Liver (tissue), 9 donors: ENCODE data around the gene CLCN5. TPM values are rescaled to one million over a fixed set of nuclear protein-coding genes. Genes with fewer than 3 reads are reported as not detected.
A peak's percentile ranks its signal among the peaks of the same experiment; 100 is the strongest.

Source experiments
- DNase-seq: peaks from one replicate; pipeline ENCODE4 v3.0.0-alpha.2; 2017; ENCODE audit warnings: low spot score
- H3K27ac ChIP-seq, 2 donors: one replicate each; pipeline ENCODE4 v1.7.0; 2013; ENCODE audit warnings: inconsistent platforms in 2 of 2, low read length in 2 of 2, control low read depth in 1 of 2, low read depth in 1 of 2, mild to moderate bottlenecking in 1 of 2
- H3K27me3 ChIP-seq, 4 donors: one replicate each; pipeline versions ENCODE4 v1.6.1 to v1.7.0; 2013; ENCODE audit warnings: low read length in 3 of 4, inconsistent platforms in 1 of 4, mild to moderate bottlenecking in 1 of 4, moderate library complexity in 1 of 4; ENCODE audit not compliant: control insufficient read depth in 4 of 4, insufficient read depth in 4 of 4
- H3K36me3 ChIP-seq, 4 donors: one replicate each; pipeline versions ENCODE4 v1.6.1 to v1.7.0; 2013; ENCODE audit warnings: low read length in 3 of 4, mild to moderate bottlenecking in 3 of 4, low read depth in 1 of 4, moderate library complexity in 1 of 4; ENCODE audit not compliant: control insufficient read depth in 4 of 4, insufficient read depth in 3 of 4
- H3K4me1 ChIP-seq, 4 donors: one replicate each; pipeline versions ENCODE4 v1.6.1 to v1.7.0; 2013; ENCODE audit warnings: low read length in 3 of 4, mild to moderate bottlenecking in 3 of 4, moderate library complexity in 1 of 4; ENCODE audit not compliant: control insufficient read depth in 4 of 4, insufficient read depth in 4 of 4
- H3K4me3 ChIP-seq, 3 donors: one replicate each; pipeline versions ENCODE4 v1.6.1 to v1.7.0; 2013; ENCODE audit warnings: low read length in 3 of 3, control low read depth in 1 of 3, low read depth in 1 of 3, mild to moderate bottlenecking in 1 of 3
- H3K9ac ChIP-seq, 2 donors: one replicate each; pipeline ENCODE4 v1.7.0; 2013; ENCODE audit warnings: low read length in 2 of 2, mild to moderate bottlenecking in 2 of 2, moderate library complexity in 2 of 2, control low read depth in 1 of 2, low read depth in 1 of 2
- H3K9me3 ChIP-seq, 4 donors: one replicate each; pipeline versions ENCODE4 v1.6.1 to v1.7.0; 2013; ENCODE audit warnings: low read length in 3 of 4; ENCODE audit not compliant: control insufficient read depth in 4 of 4
- EGR1 ChIP-seq, 2 donors: IDR thresholded peaks; 2 replicates each; pipeline ENCODE4 v1.6.1; 2016 to 2018; ENCODE audit warnings: antibody characterized with exemption in 2 of 2, low read depth in 2 of 2
- FOXA1 ChIP-seq: IDR thresholded peaks from 2 replicates; pipeline ENCODE4 v1.6.1; 2016; ENCODE audit warnings: antibody characterized with exemption
- FOXA2 ChIP-seq: IDR thresholded peaks from 2 replicates; pipeline ENCODE4 v1.6.1; 2016; ENCODE audit warnings: antibody characterized with exemption
- GABPA ChIP-seq, 2 donors: IDR thresholded peaks in 1 of 2; conservative IDR thresholded peaks in 1 of 2; 2 replicates each; pipeline ENCODE4 v1.6.1; 2016; ENCODE audit warnings: antibody characterized with exemption in 2 of 2, mild to moderate bottlenecking in 1 of 2, moderate library complexity in 1 of 2
- HNF4A ChIP-seq, 2 donors: conservative IDR thresholded peaks; 2 replicates each; pipeline ENCODE4 v1.6.1; 2016; ENCODE audit warnings: antibody characterized with exemption in 2 of 2, mild to moderate bottlenecking in 2 of 2
- HNF4G ChIP-seq: IDR thresholded peaks from 2 replicates; pipeline ENCODE4 v1.6.1; 2016; ENCODE audit warnings: antibody characterized with exemption
- JUND ChIP-seq, 2 donors: IDR thresholded peaks; 2 replicates each; pipeline ENCODE4 v1.6.1; 2016; ENCODE audit warnings: antibody characterized with exemption in 2 of 2
- NR2F2 ChIP-seq: IDR thresholded peaks from 2 replicates; pipeline ENCODE4 v1.6.1; 2016; ENCODE audit warnings: antibody characterized with exemption
- RAD21 ChIP-seq, 2 donors: IDR thresholded peaks; 2 replicates each; pipeline ENCODE4 v1.6.1; 2016; ENCODE audit warnings: antibody characterized with exemption in 2 of 2, mild to moderate bottlenecking in 2 of 2
- RXRA ChIP-seq, 2 donors: IDR thresholded peaks; 2 replicates each; pipeline ENCODE4 v1.6.1; 2017 to 2018; ENCODE audit warnings: antibody characterized with exemption in 2 of 2, mild to moderate bottlenecking in 1 of 2
- SP1 ChIP-seq: IDR thresholded peaks from 2 replicates; pipeline ENCODE4 v1.6.1; 2018; ENCODE audit warnings: antibody characterized with exemption, mild to moderate bottlenecking
- TAF1 ChIP-seq: conservative IDR thresholded peaks from 2 replicates; pipeline ENCODE4 v1.6.1; 2016; ENCODE audit warnings: antibody characterized with exemption, mild to moderate bottlenecking
- YY1 ChIP-seq: IDR thresholded peaks from 2 replicates; pipeline ENCODE4 v1.6.1; 2016; ENCODE audit warnings: antibody characterized with exemption, mild to moderate bottlenecking
- WGBS: extraction: QIAGEN DNeasy Blood & Tissue Kit; methylation state at CpG from one replicate; pipeline ENCODE4 v1.1.7; 2013; 5-methylcytosine and 5-hydroxymethylcytosine counted together
- polyA plus RNA-seq, 2 donors: library from polyadenylated mRNA; stranded (reverse) in 1 of 2; unstranded in 1 of 2; fragments of 200-250 nt in 1 of 2; fragments of >200 nt in 1 of 2; fragmentation: Nextera tagmentation in 1 of 2; extraction: Ambion mirVana in 1 of 2; gene quantifications; one replicate each; pipeline versions ENCODE4 v1.2.1 to v1.2.3, GENCODE V29; 2013 to 2015
- total RNA-seq, 2 donors: library from RNA; depleted of rRNA; stranded (reverse); fragments of >200 nt; gene quantifications; one replicate each; pipeline ENCODE4 v1.2.3, GENCODE V29; 2014
- TF ChIP-seq, protein P1 (sequence below): IDR thresholded peaks from 2 replicates; pipeline ENCODE4 v1.6.1; 2016; ENCODE audit warnings: antibody characterized with exemption
- TF ChIP-seq, protein P2 (sequence below): IDR thresholded peaks from 2 replicates; pipeline ENCODE4 v1.6.1; 2016; ENCODE audit warnings: antibody characterized with exemption
- TF ChIP-seq, protein P3 (sequence below): IDR thresholded peaks from 2 replicates; pipeline ENCODE4 v1.6.1; 2016; ENCODE audit warnings: antibody characterized with exemption
- TF ChIP-seq, protein P4 (sequence below): fragments of 150-350 bp; IDR thresholded peaks from 2 replicates; pipeline ENCODE4 v1.5.1; 2017; ENCODE audit warnings: improper control_type of control experiment, low read depth, low read length; ENCODE audit not compliant: missing input control
- TF ChIP-seq, protein P5 (sequence below): IDR thresholded peaks from 2 replicates; pipeline ENCODE4 v1.6.1; 2016; ENCODE audit warnings: antibody characterized with exemption, mild to moderate bottlenecking
- donor health status: healthy.
- donor health status: healthy.
- donor health status: healthy.
- donor health status: healthy.
- donor health status: healthy.

The CLCN5 gene
- total and polyA plus RNA-seq, 4 donors: 5.6 to 56.1 (median 14.6) TPM

DNA sequence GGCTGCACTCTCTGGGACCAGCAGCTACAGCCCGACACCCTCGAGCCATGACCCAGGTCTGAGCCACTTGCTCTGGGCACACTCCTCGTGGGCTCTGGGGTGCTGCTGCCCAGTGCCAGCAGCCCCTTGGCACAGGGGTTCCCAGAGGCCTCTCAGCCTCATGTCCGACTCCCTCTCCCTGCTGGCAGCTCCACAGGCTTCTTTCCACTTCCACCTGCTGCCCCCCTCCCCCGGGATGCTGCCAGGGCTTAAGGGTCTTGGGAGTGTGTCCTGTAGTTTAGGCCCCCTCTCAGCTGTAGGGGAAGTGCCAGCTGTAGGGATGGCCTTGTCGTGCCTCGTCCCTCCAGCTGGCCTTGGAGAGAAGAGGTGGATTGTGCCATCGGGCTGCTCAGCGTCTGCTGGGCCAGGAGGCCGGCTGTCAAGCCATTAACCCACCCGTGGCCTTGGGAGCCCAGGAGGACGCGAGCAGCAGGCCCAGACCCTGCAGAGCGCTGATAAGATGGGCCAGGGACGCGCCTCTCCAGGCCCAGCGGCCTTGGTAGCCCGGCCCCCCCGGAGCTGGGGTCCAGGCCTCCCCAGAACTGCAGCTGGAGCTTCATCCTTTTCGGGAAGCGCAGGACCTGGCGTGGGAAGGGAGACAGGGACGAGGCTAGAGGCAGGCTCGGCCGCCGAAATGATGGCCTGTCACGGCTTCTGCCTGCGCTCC lies 44.1 kb upstream of the CLCN5 start:
- Histone ChIP-seq H3K4me1 (peaks cover 3 to 15% (median 7%) of the 10 kb centered on the region in 4 donors), H3K9me3 (no peaks in the 10 kb centered on the region), H3K9ac (no peak overlapping the region), H3K4me3 (peak overlapping the region in 2 of 3 donors; percentile 53 to 77), H3K27me3 (no peaks in the 10 kb centered on the region), H3K36me3 (no peaks in the 10 kb centered on the region), H3K27ac (peak overlapping the region; percentile 48 to 66)
- WGBS: 45% methylated on average over 28 of the region's 28 CpGs
- DNase-seq: peak; percentile 37
- TF ChIP-seq, protein P1, sequence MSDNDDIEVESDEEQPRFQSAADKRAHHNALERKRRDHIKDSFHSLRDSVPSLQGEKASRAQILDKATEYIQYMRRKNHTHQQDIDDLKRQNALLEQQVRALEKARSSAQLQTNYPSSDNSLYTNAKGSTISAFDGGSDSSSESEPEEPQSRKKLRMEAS: no peak
- TF ChIP-seq HNF4G (no peak), EGR1 (IDR thresholded peaks at IDR 0.05; ENCODE audit: low read depth in 2 of 2) (no peak), JUND (IDR thresholded peaks at IDR 0.05) (no peak), YY1 (no peak), SP1 (no peak)

DNA sequence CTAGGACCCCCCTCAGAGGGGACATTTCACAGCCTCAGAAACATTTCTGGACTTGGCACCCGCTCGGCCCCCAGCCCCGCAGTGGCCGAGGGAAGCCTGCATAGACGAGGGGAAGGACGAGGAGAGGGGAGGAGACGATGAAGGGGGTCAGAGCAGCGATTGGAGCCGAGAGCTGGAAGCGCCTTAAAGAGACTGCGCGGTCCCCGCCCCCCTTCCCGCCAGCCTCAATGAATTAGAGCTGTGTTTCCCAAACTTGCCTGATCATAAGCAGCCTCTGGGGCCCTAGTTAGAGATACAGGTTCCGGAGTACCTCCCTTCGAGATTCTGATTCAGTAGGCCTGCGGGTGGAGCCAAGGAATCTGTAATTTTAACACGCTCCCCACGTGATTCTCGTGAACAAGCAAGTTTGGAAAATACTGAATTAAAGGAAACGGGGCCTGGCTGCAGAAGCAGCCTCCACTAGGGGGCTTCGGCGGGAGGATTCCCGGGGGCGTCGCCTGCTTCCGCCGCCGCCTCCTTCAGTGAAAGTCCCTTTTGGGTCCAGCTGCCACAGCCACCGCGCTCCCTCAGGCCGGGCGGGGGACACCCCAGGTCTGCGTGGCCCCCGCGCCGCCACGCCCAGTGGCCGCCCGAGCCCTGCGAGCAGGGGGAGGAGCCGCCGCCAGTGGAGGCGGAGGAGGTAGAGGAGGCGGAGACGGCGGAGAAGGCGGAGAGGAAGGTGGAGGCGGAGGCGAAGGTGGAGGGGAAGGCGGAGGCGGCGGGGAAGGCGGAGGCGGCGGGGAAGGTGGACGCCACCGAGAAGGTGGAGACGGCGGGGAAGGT lies 43.4 kb upstream of the CLCN5 start, which contains the start of gene USP27X:
TSS of gene USP27X (plus strand) at position 651 of the 822 bp plus-strand sequence. CDS start 824 bp downstream, outside the sequence.
- peak; percentile 76 for DNase-seq
- TF ChIP-seq FOXA2 (no peak), EGR1 (IDR thresholded peaks at IDR 0.05; ENCODE audit: low read depth in 2 of 2) (no peak), RXRA (IDR thresholded peaks at IDR 0.05) (peak in 1 of 2 donors; percentile 7), NR2F2 (no peak), FOXA1 (no peak), JUND (IDR thresholded peaks at IDR 0.05) (no peak), HNF4A (conservative IDR thresholded peaks at IDR 0.05) (no peak), TAF1 (no peak), GABPA (IDR thresholded peaks at IDR 0.05 in 1 of 2, conservative IDR thresholded peaks at IDR 0.05 in 1 of 2) (no peak), SP1 (peak; percentile 27), HNF4G (no peak), YY1 (no peak), RAD21 (IDR thresholded peaks at IDR 0.05) (peak; percentile 6 to 12)
- TF ChIP-seq, protein P2, sequence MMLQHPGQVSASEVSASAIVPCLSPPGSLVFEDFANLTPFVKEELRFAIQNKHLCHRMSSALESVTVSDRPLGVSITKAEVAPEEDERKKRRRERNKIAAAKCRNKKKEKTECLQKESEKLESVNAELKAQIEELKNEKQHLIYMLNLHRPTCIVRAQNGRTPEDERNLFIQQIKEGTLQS: no peak
- TF ChIP-seq, protein P1: no peak
- TF ChIP-seq, protein P3, sequence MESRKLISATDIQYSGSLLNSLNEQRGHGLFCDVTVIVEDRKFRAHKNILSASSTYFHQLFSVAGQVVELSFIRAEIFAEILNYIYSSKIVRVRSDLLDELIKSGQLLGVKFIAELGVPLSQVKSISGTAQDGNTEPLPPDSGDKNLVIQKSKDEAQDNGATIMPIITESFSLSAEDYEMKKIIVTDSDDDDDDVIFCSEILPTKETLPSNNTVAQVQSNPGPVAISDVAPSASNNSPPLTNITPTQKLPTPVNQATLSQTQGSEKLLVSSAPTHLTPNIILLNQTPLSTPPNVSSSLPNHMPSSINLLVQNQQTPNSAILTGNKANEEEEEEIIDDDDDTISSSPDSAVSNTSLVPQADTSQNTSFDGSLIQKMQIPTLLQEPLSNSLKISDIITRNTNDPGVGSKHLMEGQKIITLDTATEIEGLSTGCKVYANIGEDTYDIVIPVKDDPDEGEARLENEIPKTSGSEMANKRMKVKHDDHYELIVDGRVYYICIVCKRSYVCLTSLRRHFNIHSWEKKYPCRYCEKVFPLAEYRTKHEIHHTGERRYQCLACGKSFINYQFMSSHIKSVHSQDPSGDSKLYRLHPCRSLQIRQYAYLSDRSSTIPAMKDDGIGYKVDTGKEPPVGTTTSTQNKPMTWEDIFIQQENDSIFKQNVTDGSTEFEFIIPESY: no peak
- TF ChIP-seq, protein P4, sequence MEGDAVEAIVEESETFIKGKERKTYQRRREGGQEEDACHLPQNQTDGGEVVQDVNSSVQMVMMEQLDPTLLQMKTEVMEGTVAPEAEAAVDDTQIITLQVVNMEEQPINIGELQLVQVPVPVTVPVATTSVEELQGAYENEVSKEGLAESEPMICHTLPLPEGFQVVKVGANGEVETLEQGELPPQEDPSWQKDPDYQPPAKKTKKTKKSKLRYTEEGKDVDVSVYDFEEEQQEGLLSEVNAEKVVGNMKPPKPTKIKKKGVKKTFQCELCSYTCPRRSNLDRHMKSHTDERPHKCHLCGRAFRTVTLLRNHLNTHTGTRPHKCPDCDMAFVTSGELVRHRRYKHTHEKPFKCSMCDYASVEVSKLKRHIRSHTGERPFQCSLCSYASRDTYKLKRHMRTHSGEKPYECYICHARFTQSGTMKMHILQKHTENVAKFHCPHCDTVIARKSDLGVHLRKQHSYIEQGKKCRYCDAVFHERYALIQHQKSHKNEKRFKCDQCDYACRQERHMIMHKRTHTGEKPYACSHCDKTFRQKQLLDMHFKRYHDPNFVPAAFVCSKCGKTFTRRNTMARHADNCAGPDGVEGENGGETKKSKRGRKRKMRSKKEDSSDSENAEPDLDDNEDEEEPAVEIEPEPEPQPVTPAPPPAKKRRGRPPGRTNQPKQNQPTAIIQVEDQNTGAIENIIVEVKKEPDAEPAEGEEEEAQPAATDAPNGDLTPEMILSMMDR: peak; percentile 38
- TF ChIP-seq, protein P5, sequence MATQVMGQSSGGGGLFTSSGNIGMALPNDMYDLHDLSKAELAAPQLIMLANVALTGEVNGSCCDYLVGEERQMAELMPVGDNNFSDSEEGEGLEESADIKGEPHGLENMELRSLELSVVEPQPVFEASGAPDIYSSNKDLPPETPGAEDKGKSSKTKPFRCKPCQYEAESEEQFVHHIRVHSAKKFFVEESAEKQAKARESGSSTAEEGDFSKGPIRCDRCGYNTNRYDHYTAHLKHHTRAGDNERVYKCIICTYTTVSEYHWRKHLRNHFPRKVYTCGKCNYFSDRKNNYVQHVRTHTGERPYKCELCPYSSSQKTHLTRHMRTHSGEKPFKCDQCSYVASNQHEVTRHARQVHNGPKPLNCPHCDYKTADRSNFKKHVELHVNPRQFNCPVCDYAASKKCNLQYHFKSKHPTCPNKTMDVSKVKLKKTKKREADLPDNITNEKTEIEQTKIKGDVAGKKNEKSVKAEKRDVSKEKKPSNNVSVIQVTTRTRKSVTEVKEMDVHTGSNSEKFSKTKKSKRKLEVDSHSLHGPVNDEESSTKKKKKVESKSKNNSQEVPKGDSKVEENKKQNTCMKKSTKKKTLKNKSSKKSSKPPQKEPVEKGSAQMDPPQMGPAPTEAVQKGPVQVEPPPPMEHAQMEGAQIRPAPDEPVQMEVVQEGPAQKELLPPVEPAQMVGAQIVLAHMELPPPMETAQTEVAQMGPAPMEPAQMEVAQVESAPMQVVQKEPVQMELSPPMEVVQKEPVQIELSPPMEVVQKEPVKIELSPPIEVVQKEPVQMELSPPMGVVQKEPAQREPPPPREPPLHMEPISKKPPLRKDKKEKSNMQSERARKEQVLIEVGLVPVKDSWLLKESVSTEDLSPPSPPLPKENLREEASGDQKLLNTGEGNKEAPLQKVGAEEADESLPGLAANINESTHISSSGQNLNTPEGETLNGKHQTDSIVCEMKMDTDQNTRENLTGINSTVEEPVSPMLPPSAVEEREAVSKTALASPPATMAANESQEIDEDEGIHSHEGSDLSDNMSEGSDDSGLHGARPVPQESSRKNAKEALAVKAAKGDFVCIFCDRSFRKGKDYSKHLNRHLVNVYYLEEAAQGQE: peak; percentile 25
- WGBS: 1% methylated on average over 60 of the region's 60 CpGs

More for the DNA sequence above, 43.4 kb upstream of the CLCN5 start, which contains the start of gene USP27X:
- H3K4me3 ChIP-seq: peak within 1 kb of the TSS; percentile 5 to 77 (median 57)
- H3K9ac ChIP-seq: peak within 1 kb of the TSS in 1 of 2 donors; percentile 13
- H3K4me1 ChIP-seq: peaks cover 3 to 15% (median 7%) of the 10 kb centered on the region in 4 donors
- peak within 1 kb of the TSS; percentile 48 to 66 for H3K27ac ChIP-seq
- H3K27me3 ChIP-seq: no peaks in the 10 kb centered on the region
- no peaks in the 10 kb centered on the region for H3K36me3 ChIP-seq
- no peaks in the 10 kb centered on the region for H3K9me3 ChIP-seq
